ENCODE measurements around the gene NEUROG2.

Gene NEUROG2

GRCh38 chr4:112472318-112472717 is 43.7 kb downstream of the NEUROG2 start:
- no peak for DNase-seq
